Endothelial cell of umbilical vein (primary cell): ENCODE results near the gene SGSM2. TPM values are rescaled to one million over a fixed set of nuclear protein-coding genes. Genes with fewer than 3 reads are reported as not detected.

Experiments used
- BruUV-seq: library from RNA; stranded (reverse); fragments of 400-500 nt; replicated peaks from 2 replicates; lab custom pipeline; 2021; lab: Mats Ljungman, UMichigan
- CTCF ChIA-PET: fragments of 300-600, 350-600 bp; sonication (Branson Sonifier 250); formaldehyde crosslinking; loops from one replicate; lab custom pipeline; 2021; ENCODE audit warnings: antibody characterized with exemption, inconsistent platforms; lab: Charles Lee
- POLR2A ChIA-PET: fragments of 300-600, 350-600 bp; sonication (Branson Sonifier 250); formaldehyde crosslinking; loops from one replicate; lab custom pipeline; 2021; ENCODE audit warnings: antibody characterized with exemption, inconsistent platforms; lab: Charles Lee
- DNase-seq: peaks from one replicate; pipeline ENCODE4 v3.0.0-alpha.2; 2011; ENCODE audit warnings: low read depth, low spot score
- FAIRE-seq: peaks from 2 replicates; lab custom pipeline; 2011; peaks lifted over from hg19 to GRCh38; lab: Jason Lieb, UNC
- H2AFZ ChIP-seq: 2 replicates; pipeline ENCODE4 v1.6.0; 2012; ENCODE audit warnings: low read depth, low read length, control low read depth, inconsistent platforms
- H3K27ac ChIP-seq: 2 replicates; pipeline ENCODE4 v1.5.1; 2011; ENCODE audit warnings: low read depth, mild to moderate bottlenecking, control low read depth, low read length, moderate library complexity; ENCODE audit not compliant: insufficient read depth
- H3K27me3 ChIP-seq, 2 experiments: 2 replicates each; pipeline versions ENCODE4 v1.6.0 to v1.6.1; 2011; ENCODE audit warnings: low read length in 2 of 2, mixed read lengths in 1 of 2; ENCODE audit not compliant: control insufficient read depth in 2 of 2, insufficient read depth in 2 of 2
- H3K36me3 ChIP-seq, 2 experiments: 2 replicates in 1 of 2; 3 replicates in 1 of 2; pipeline ENCODE4 v1.5.1; 2011; ENCODE audit warnings: low read length in 2 of 2, mild to moderate bottlenecking in 1 of 2, moderate library complexity in 1 of 2; ENCODE audit not compliant: control insufficient read depth in 2 of 2, insufficient read depth in 2 of 2; ENCODE audit errors: extremely low read depth in 1 of 2
- H3K4me1 ChIP-seq: 3 replicates; pipeline ENCODE4 v1.5.1; 2011; ENCODE audit warnings: mild to moderate bottlenecking, low read length; ENCODE audit not compliant: control insufficient read depth, insufficient read depth; ENCODE audit errors: extremely low read depth
- H3K4me2 ChIP-seq: 2 replicates; pipeline ENCODE4 v1.6.1; 2011; ENCODE audit warnings: low read length, control low read depth, mixed read lengths; ENCODE audit not compliant: insufficient read depth
- H3K4me3 ChIP-seq, 3 experiments: fragments of 200-600 bp in 1 of 3; sonication (generic), shearing (Covaris generic) in 1 of 3; replicated peaks in 1 of 3; 2 replicates each; pipeline ENCODE4 v1.5.1; 2011 to 2016; ENCODE audit warnings: control low read depth in 3 of 3, low read length in 3 of 3, mild to moderate bottlenecking in 2 of 3, inconsistent platforms in 1 of 3, low read depth in 1 of 3, moderate library complexity in 1 of 3; ENCODE audit not compliant: insufficient read depth in 1 of 3
- H3K79me2 ChIP-seq: 2 replicates; pipeline ENCODE4 v1.6.0; 2012; ENCODE audit warnings: low read length, inconsistent platforms; ENCODE audit not compliant: control insufficient read depth, insufficient read depth
- H3K9ac ChIP-seq: replicated peaks from 2 replicates; pipeline ENCODE3; 2011; ENCODE audit warnings: low read length, control low read depth; ENCODE audit not compliant: insufficient read depth; ENCODE audit errors: extremely low read depth
- H3K9me1 ChIP-seq: replicated peaks from 3 replicates; pipeline ENCODE4 v1.6.0; 2011; ENCODE audit warnings: mild to moderate bottlenecking, low read length; ENCODE audit not compliant: control insufficient read depth, insufficient read depth; ENCODE audit errors: extremely low read depth
- H3K9me3 ChIP-seq: replicated peaks from 2 replicates; pipeline ENCODE4 v1.5.1; 2012; ENCODE audit warnings: low read length, inconsistent platforms; ENCODE audit not compliant: control insufficient read depth, insufficient read depth
- H4K20me1 ChIP-seq: replicated peaks from 2 replicates; pipeline ENCODE3; 2011; ENCODE audit warnings: mild to moderate bottlenecking, low read length; ENCODE audit not compliant: control insufficient read depth, insufficient read depth; ENCODE audit errors: extremely low read depth
- CTCF ChIP-seq, 2 donors: IDR thresholded peaks; 1 replicate in 1 of 2; 2 replicates in 1 of 2; pipeline ENCODE4 v1.5.1; 2011; ENCODE audit warnings: low read length in 2 of 2, mild to moderate bottlenecking in 2 of 2, moderate library complexity in 2 of 2, control low read depth in 1 of 2, inconsistent platforms in 1 of 2, low read depth in 1 of 2; ENCODE audit not compliant: insufficient read depth in 1 of 2; ENCODE audit errors: extremely low read depth in 1 of 2
- FOS ChIP-seq: IDR thresholded peaks from 2 replicates; pipeline ENCODE4 v1.6.1; 2011; ENCODE audit warnings: mild to moderate bottlenecking, low read length, moderate library complexity, borderline replicate concordance; ENCODE audit not compliant: insufficient read depth
- GATA2 ChIP-seq: IDR thresholded peaks from 2 replicates; pipeline ENCODE4 v1.7.0; 2011; ENCODE audit warnings: low read depth, mild to moderate bottlenecking, moderate library complexity, mixed read lengths, low read length; ENCODE audit not compliant: insufficient read length, insufficient read depth
- MAX ChIP-seq: IDR thresholded peaks from 2 replicates; pipeline ENCODE4 v1.6.1; 2011; ENCODE audit not compliant: insufficient read depth, insufficient read length
- POLR2A ChIP-seq: IDR thresholded peaks from 2 replicates; pipeline ENCODE4 v1.6.1; 2012; ENCODE audit warnings: low read depth, mild to moderate bottlenecking, control low read depth, low read length
- POLR2AphosphoS5 ChIP-seq: IDR thresholded peaks from 2 replicates; pipeline ENCODE4 v1.6.1; 2012; ENCODE audit warnings: low read depth, mild to moderate bottlenecking, control low read depth, low read length, moderate library complexity; ENCODE audit not compliant: insufficient read depth
- dilution Hi-C: fragments of 300-500 bp; cut with MboI; formaldehyde crosslinking; loops from one replicate; pipeline ENCODE4 v1.15.0; 2019; ENCODE audit warnings: low sequenced_read_pairs; ENCODE audit not compliant: extremely low pct_ligation_motif_present
- intact Hi-C: fragments of 100-400 bp; cut with micrococcal nuclease; formaldehyde crosslinking; loops from one replicate; pipeline ENCODE4 v1.10.0; 2022
- polyA plus RNA-seq, 4 experiments: library from polyadenylated mRNA; depleted of rRNA in 3 of 4; stranded (reverse) in 3 of 4; unstranded in 1 of 4; fragments of >200 nt; gene quantifications; 2 replicates each; pipeline versions ENCODE4 v1.2.1 to v1.2.3, GENCODE V29; 2011 to 2012; ENCODE audit warnings: missing spikeins in 1 of 4
- total RNA-seq: library from RNA; stranded (reverse); gene quantifications from 2 replicates; pipeline ENCODE4 v1.2.3, GENCODE V29; 2021

The SGSM2 gene
- total and polyA plus RNA-seq, 2 donors (not counting 3 experiments of a cell fraction or from before 2014, with no cell fraction given) = 61.6 to 94.5 TPM

- Histone ChIP-seq H3K9me3 (no peaks in the 10 kb centered on the region), H3K36me3 (peaks cover 0 to 5% of the 10 kb centered on the region in 2 experiments), H3K4me2 (peak overlapping the region; percentile 75), H3K27me3 (no peaks in the 10 kb centered on the region), H4K20me1 (no peaks in the 10 kb centered on the region), H3K4me1 (peaks cover 26% of the 10 kb centered on the region), H3K4me3 (peak overlapping the region in 1 of 3 experiments; percentile 52), H3K27ac (no peak overlapping the region), H3K79me2 (peaks cover 10% of the 10 kb centered on the region), H3K9ac (peak overlapping the region; percentile 68), H2AFZ (no peak overlapping the region), H3K9me1 (no peaks in the 10 kb centered on the region)
- FAIRE-seq (no peak), DNase-seq (no peak)
- POLR2A ChIA-PET = no interaction called here
- BruUV-seq = no TSS peak
- TF ChIP-seq MAX (no peak), CTCF (IDR thresholded peaks at IDR 0.05; ENCODE audit: extremely low read depth in 1 of 2, insufficient read depth in 1 of 2, low read depth in 1 of 2, low read length in 2 of 2) (no peak), FOS (no peak), GATA2 (no peak), POLR2AphosphoS5 (no peak), POLR2A (no peak)
- intact Hi-C loops (loop anchor here (5.0 kb wide), 1 partner anchor 674 kb away; no protein-coding TSS in a partner anchor), dilution Hi-C loops (no loop called here)
- CTCF ChIA-PET = interaction anchor here (1.0 to 4.8 kb wide), 5 partner anchors 9 to 24 kb away, joined by 3 to 58 read pairs (median 3); no protein-coding TSS in a partner anchor
These were observed 54.4 kb downstream of the SGSM2 start for GRCh38 chr17:2391597-2392251.
